GM19455 (cell line): ENCODE data around the gene FAM163B.

ENCODE experiments used
- ATAC-seq: cut with Tn5 transposase; IDR thresholded peaks from one replicate; pipeline ENCODE4 v1.9.1; 2021; ENCODE audit not compliant: unreplicated experiment

FAM163B gene

DNA sequence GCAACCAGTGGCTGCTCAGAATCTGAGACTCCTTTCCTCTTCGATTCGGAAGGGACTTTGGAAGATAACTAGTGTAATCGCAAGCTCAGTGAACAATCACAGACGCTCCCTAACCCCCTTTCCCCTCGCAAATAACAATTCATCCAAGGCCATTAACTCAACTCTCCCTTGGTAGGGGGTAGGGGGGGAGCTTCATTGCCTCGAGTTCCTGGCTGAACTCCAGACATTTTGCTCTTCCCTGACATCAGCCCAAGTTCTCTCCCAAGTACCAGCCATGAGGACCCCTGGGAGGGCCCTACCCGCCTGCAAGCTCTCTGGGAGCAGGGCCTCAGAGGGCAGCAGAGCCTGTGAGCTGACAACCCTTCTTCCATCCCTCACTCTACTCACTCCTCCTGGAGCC lies 8.4 kb downstream of the FAM163B start:
- no peak for ATAC-seq

- no peak for ATAC-seq
Observed at GRCh38 chr9:133599470-133600173, 9.6 kb downstream of the FAM163B start.

- ATAC-seq = no peak
Observed at GRCh38 chr9:133598978-133599377, 10.2 kb downstream of the FAM163B start.

DNA sequence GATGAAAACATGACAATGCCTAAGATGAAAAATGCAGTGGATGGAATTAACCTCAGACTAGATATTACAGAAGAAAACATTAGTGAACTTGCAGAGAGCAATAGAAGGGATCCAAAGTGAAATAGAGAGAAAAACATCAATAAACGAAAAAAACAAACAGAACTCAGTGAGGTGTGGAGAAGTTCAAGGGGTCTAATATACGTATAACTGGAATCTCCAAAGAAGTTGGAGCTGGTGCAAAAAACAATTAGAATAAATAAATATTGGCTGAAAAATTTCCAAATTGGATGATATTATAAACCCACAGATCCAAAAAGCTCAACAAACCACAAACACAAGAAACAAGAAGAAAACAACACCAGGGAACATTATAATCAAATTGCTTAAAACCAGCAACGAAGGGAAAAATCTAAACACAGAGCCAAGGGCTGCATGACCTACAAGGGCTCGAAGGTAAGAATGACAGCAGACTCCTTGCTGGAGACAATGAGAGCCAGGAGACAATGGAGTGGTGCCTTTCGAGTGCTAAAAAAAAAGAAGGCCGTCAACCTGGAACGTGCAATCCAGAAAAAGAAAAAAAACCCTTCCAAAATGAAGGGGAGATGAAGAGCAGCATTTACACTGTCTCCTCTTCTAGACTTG lies 11.8 kb downstream of the FAM163B start:
- no peak for ATAC-seq

DNA sequence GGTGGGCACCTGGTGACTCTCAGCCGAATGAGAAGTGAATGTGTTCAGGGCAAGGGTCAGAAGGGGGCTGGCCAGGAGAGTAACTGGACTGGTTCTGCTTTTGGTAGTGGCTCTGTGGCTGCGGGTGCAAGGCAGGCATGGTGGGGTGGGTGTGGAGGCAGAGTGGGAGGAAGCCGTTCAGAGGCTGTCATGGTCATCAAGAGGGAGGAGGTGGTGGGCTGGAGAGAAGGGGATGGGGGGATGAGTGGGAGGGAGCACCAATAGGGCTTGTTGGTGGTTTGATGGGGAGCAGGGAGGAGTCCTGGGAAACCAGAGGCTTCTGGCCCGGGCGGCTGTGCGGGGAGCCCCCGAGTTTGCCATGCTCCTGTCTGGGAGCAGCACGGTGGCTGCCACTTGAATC lies 13.3 kb downstream of the FAM163B start:
- no peak for ATAC-seq

DNA sequence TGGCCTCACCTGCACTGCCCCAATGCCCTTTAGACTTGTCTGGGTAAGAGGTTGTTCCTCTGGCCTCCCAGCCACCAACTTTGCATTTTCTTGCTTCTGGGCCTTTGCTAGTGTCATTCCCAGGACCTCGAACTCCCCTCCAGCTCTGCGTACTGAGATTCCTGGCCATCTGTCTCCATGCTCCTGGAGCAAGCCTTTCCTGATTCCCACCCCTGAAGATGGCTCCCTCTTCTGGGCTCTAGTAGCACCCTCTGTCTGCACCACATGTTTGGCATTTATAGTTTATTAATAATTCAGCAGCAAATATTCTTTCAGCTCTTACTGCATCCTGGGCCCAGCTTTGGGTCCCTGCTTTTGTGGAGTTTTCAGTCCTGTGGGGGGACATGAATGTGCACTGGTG lies 14.9 kb downstream of the FAM163B start:
- ATAC-seq = no peak

DNA sequence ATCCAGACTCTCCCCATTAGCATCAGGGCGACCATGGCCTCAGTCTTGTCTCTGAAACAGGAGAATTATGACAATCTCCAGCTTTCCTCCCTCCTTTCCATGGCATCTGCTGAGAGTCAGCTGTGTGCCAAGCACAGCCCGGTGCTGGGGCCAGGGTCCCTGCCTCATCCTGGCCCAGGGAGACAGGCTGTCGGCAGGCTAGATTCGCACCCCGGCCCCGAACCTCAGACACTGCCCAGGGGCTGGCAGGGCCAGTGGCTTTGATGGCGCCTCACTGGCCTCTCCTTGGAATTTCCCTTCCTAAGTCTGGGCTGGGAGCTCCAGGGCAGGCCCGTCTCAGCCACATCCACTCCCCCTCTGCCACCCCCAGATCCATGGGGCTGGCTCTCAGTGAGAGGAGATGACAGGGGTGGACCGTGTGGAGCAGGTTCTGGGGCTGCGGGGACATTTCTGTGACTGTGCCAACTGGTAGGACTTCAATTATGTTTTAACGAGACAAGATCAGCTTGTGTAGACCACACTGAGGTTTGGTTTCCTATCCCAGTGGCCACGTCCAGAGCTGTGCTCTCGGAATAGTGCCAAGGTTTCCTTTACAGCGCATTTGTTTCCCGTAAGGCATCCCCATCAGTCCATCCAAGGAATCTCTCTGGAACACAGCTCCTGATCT lies 15.5 kb downstream of the FAM163B start:
- ATAC-seq = no peak

- ATAC-seq = no peak
Observed at GRCh38 chr9:133592731-133593409, 16.3 kb downstream of the FAM163B start.

DNA sequence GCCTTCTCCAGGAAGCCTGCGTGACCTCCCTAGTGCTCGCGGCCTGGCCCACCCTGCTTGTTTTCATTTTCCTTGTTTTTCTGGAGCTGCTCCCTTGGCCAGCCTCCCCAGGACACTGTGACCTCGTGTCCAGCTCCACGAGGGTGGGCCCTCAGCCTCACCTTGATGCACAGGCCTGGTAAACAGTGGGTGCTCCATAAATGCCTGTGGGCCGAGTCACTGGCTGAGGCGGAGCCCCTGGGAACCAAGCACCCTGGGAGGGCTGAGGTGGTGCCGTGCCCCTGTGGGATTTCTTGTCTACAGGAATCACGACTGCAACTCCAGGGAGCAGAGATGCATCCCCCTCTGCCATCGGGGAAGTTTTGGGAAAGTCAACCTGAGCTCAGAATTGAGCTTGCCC lies 17.2 kb downstream of the FAM163B start:
- no peak for ATAC-seq

- no peak for ATAC-seq
Observed at GRCh38 chr9:133591116-133591910, 17.9 kb downstream of the FAM163B start.

DNA sequence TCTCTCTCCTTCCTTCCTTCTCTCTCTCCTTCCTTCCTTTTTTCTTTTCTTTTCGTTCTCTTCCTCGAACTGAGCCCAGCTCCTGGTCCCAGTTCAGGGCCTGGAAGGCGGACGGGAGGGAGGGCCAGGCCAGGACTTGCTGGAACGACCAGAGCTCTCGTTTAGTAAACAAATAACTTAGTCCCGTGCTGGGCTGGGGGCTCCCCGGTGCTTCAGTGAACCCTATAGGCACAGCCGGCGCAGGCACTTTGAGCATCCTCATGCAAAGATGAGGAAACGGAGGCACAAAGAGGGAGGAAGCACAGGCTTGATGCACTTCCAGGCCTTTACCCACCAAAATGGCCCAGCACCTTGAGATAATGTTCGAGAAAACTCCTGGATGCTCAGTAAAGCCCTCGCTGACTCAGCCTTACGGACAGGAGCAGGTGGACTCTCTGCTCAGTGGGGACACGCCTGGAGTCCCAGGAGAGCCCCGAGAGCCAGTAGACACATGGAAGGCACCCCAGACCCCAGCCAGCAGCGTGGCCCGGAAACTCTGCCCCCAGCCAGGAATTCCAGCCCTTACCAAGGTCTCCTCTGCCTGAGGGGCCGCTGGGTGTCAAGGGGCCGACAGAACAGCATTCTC lies 18.8 kb downstream of the FAM163B start:
- ATAC-seq = no peak

DNA sequence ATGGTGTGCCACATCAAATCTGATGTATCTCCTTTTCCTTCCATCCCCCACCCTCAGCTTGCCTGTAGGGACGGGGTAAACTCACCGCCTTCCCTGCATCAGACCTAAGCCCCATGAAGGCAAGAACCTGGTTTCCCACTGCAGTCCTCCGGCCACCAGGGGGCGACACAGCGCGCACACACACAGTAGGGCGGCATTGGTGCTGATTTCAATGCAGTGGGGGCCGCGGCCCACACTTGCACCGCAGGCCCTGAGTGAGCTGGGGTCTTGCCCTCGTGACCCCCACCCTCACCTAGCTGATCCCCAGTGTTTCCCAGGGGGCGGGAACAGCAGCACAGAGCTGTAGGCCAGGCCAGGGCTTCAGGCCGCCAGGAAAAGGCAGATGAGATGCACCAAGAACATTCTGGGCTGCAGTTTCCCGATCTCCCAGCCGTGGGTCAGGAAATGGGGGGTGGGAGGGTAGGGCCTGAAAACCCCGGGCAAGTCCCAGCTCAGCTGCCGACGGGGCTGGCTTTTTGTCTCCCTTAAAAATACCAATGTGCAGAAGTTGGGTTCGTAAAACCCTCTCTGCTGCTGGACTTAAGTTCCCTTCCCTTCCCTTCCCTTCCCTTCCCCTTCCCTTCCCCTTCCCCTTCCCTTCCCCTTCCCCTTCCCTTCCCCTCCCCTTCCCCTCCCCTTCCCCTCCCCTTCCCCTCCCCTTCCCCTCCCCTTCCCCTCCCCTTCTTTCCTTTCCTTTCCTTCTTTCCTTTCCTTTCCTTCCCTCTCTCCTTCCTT lies 19.5 kb downstream of the FAM163B start:
- no peak for ATAC-seq

DNA sequence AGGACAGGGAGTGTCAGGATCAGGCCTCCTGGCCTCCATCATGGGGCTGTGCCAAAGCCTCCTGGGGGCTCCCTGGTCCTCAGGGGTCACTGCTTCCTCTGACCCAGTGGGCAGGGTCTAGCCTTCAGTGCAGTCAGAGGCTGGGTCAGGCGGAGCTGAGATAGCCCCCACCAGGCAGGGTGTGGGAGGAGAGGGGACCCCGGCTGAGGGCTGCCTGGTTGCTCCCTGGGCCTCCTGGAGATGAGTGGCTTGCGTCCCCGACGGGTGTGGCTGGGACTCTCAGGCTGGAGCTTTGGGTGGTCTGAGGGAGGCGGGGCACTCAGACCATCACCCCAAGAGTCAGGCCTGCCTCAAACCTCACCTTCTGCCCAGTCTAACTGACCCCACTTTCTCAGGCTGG lies 21.7 kb downstream of the FAM163B start:
- no peak for ATAC-seq

DNA sequence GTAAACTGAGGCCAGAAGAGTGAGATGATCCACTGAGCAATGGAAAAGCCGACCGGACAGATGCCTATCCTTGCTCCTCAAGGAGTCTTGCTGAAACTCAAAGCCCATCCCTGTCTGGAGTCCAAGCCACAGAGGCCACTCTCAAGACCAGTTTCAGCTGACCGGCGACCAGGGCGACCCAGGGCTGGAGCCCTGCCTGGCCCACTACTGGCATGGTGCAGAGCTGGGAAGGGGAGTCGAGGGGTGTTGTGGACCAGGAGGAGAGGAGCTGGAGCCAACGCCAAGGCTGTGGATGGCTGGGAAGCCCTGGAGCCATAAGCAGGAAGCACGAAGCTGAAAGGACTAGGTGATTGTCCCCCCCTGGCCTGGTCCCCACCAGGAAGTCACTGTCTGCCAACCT lies 22.1 kb downstream of the FAM163B start:
- no peak for ATAC-seq

DNA sequence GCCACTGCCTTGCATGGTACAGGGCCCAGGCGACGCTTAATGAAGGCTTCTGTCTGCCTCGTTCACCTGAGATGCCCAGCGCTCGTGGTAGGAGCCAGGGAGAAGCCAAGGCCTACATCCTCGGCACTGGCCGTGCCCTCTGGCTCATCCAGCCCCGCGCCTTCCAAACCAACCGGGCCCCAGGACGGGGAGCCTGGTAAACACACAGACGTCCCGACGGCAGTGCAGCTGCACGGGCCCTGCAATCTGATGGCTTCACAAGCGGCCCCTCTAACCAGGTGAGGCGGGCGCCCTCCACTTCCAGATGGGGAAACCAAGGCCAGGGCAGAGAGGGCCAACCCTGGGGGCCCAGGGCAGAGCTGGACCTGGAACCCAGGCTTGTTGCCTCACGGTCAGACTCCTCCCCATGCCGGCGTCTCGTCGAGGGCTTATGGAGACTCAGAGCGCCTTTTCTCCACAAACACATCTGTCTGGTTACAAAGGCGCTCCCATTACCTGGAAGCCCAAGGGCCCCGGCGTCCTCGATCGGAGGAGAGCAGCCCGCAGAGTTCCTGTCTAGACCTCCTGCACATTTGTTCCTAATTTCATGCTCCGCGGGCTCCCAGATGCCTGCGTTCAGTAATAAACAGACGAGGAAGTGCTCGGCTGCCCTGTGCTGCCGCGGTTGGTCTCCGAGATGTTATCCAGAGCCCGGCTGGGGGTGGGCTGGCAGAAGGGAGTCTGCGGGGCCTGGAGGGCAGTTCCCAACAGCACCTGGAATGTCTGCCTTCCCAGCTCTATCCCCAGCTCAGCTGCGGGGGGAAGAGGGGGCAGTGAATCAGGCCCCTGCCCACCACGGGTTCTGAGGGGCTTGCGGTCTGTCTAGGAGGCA lies 23.5 kb downstream of the FAM163B start:
- no peak for ATAC-seq

- ATAC-seq = no peak
Observed at GRCh38 chr9:133584559-133585476, 24.4 kb downstream of the FAM163B start.

GRCh38 chr9:133584167-133584558 lies 25.0 kb downstream of the FAM163B start:
- ATAC-seq = no peak

GRCh38 chr9:133583586-133583985 lies 25.6 kb downstream of the FAM163B start:
- no peak for ATAC-seq
